ENCODE measurements around the gene KDM4C.

KDM4C gene

GRCh38 chr9:7148243-7148765 is 390.5 kb downstream of the KDM4C start:
- no peak for FAIRE-seq

GRCh38 chr9:7149258-7149657 is 391.5 kb downstream of the KDM4C start:
- FAIRE-seq = no peak

- no peak for FAIRE-seq
Measured at GRCh38 chr9:7150153-7150890, 392.5 kb downstream of the KDM4C start.

- no peak for FAIRE-seq
Measured at GRCh38 chr9:7153134-7153533, 395.4 kb downstream of the KDM4C start.

GRCh38 chr9:7153566-7153965 is 395.8 kb downstream of the KDM4C start:
- FAIRE-seq = no peak

- no peak for FAIRE-seq
Measured at GRCh38 chr9:7154003-7154619, 396.3 kb downstream of the KDM4C start.

- FAIRE-seq = no peak
Measured at GRCh38 chr9:7154650-7155049, 396.9 kb downstream of the KDM4C start.

GRCh38 chr9:7161469-7161868 is 403.7 kb downstream of the KDM4C start:
- no peak for FAIRE-seq

- no peak for FAIRE-seq
Measured at GRCh38 chr9:7163932-7164331, 406.2 kb downstream of the KDM4C start.

- no peak for FAIRE-seq
Measured at GRCh38 chr9:7164440-7165330, 406.9 kb downstream of the KDM4C start.

- FAIRE-seq = no peak
Measured at GRCh38 chr9:7165331-7165975, 407.7 kb downstream of the KDM4C start.

GRCh38 chr9:7166074-7166473 is 408.3 kb downstream of the KDM4C start:
- no peak for FAIRE-seq

GRCh38 chr9:7169717-7170389 is 412.1 kb downstream of the KDM4C start:
- FAIRE-seq = no peak

- no peak for FAIRE-seq
Measured at GRCh38 chr9:7171396-7172153, 413.8 kb downstream of the KDM4C start.

- no peak for FAIRE-seq
Measured at GRCh38 chr9:7172154-7173115, 414.7 kb downstream of the KDM4C start.

- no peak for FAIRE-seq
Measured at GRCh38 chr9:7173139-7173538, 415.4 kb downstream of the KDM4C start.

GRCh38 chr9:7174301-7174700 is 416.5 kb downstream of the KDM4C start:
- FAIRE-seq = no peak

GRCh38 chr9:7174884-7175283 is 417.1 kb downstream of the KDM4C start:
- FAIRE-seq = no peak

GRCh38 chr9:7176561-7176960 is 418.8 kb downstream of the KDM4C start:
- FAIRE-seq = no peak

GRCh38 chr9:7177383-7177782 is 419.6 kb downstream of the KDM4C start:
- FAIRE-seq = peak; percentile 23
